A549 treated with Mapracorat at 1 μM for 4 hours (cell line): ENCODE results near the gene SLC18A3. TPM values are rescaled to one million over a fixed set of nuclear protein-coding genes. Genes with fewer than 3 reads are reported as not detected.

ENCODE experiments used
- total RNA-seq: library from RNA; stranded (reverse); fragments of 200-300 nt; extraction: Qiagen RNA extraction; gene quantifications from 5 replicates; pipeline ENCODE4 v1.2.3, GENCODE V29; 2022

SLC18A3 gene
- not detected in 5 replicates for total RNA-seq

GRCh38 chr10:49610114-49610457, at the start of gene SLC18A3:
Gene SLC18A3 (plus strand): TSS chr10:49610310. CDS start chr10:49610741, 431 bp downstream.

GRCh38 chr10:49613882-49614241, 3.8 kb downstream of the SLC18A3 start, which contains the start of gene CHAT:
Gene CHAT (plus strand): TSS chr10:49614037. CDS start chr10:49614190, 153 bp downstream.

Other genes starting within 250 kb of the SLC18A3 start
- 0.05 TPM in 1 of 5 replicates, not detected in the others for gene DRGX, start 214.2 kb upstream of the SLC18A3 start, total RNA-seq
- 6.7 to 7.5 TPM (median 7.2 TPM) in 5 replicates for gene ERCC6, start 71.2 kb upstream of the SLC18A3 start, total RNA-seq
- not detected in 5 replicates for gene CHAT, start 3.7 kb downstream of the SLC18A3 start, total RNA-seq
- not detected in 5 replicates for gene C10orf53, start 69.3 kb downstream of the SLC18A3 start, total RNA-seq
- gene OGDHL, start 152.0 kb downstream of the SLC18A3 start, total RNA-seq: 0.16 to 0.46 TPM (median 0.25 TPM) in 5 replicates